Bronchial epithelial cell (primary cell): ENCODE results near the gene APC. TPM values are rescaled to one million over a fixed set of nuclear protein-coding genes. Genes with fewer than 3 reads are reported as not detected.

Source experiments
- DNase-seq: peaks from one replicate; pipeline ENCODE4 v3.0.0-alpha.2; 2010; ENCODE audit warnings: low read depth
- FAIRE-seq: peaks from 2 replicates; lab custom pipeline; 2011; peaks lifted over from hg19 to GRCh38; lab: Jason Lieb, UNC
- H3K27me3 ChIP-seq: 2 replicates; pipeline ENCODE4 v1.5.1; 2011; ENCODE audit warnings: low read length; ENCODE audit not compliant: control insufficient read depth, insufficient read depth
- H3K36me3 ChIP-seq: 2 replicates; pipeline ENCODE4 v1.5.1; 2011; ENCODE audit warnings: low read length; ENCODE audit not compliant: control insufficient read depth, insufficient read depth
- H3K4me3 ChIP-seq: 2 replicates; pipeline ENCODE4 v1.5.1; 2011; ENCODE audit warnings: mild to moderate bottlenecking, low read depth, low read length, control low read depth
- total RNA-seq: library from RNA; depleted of rRNA; stranded (reverse); fragments of >200 nt; gene quantifications from 2 replicates; pipeline ENCODE4 v1.2.1, GENCODE V29; 2014
- TF ChIP-seq, protein P1 (sequence below): IDR thresholded peaks from 2 replicates; pipeline ENCODE4 v1.5.1; 2011; ENCODE audit warnings: mild to moderate bottlenecking, moderate library complexity, low read length, control low read depth, inconsistent platforms; ENCODE audit not compliant: insufficient read depth, severe bottlenecking

APC gene
- total RNA-seq, 1 donor from 2014 or later: 33.7 TPM

DNA sequence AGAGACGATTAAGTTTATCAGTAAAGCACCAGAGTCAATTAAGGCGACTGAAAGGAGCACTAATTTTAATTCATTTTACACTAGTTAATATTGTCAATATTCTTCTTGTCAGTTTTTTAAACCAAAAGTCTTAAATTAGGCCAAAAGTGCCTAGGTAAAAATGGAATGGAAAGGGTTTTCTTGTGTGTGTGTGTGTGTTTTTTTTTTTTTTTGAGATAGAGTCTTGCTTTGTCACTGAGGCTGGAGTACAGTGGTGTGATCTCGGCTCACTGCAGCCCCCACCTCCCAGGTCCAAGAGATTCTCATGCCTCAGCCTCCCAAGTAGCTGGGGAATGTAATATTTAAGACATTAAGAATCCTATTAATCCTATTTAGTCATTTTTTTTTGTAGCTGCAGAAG, 3.1 kb upstream of the APC start:
- Histone ChIP-seq H3K27me3 (no peaks in the 10 kb centered on the region), H3K36me3 (no peaks in the 10 kb centered on the region), H3K4me3 (no peak overlapping the region)
- TF ChIP-seq, protein P1, sequence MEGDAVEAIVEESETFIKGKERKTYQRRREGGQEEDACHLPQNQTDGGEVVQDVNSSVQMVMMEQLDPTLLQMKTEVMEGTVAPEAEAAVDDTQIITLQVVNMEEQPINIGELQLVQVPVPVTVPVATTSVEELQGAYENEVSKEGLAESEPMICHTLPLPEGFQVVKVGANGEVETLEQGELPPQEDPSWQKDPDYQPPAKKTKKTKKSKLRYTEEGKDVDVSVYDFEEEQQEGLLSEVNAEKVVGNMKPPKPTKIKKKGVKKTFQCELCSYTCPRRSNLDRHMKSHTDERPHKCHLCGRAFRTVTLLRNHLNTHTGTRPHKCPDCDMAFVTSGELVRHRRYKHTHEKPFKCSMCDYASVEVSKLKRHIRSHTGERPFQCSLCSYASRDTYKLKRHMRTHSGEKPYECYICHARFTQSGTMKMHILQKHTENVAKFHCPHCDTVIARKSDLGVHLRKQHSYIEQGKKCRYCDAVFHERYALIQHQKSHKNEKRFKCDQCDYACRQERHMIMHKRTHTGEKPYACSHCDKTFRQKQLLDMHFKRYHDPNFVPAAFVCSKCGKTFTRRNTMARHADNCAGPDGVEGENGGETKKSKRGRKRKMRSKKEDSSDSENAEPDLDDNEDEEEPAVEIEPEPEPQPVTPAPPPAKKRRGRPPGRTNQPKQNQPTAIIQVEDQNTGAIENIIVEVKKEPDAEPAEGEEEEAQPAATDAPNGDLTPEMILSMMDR: no peak
- DNase-seq (no peak), FAIRE-seq (no peak)

DNA sequence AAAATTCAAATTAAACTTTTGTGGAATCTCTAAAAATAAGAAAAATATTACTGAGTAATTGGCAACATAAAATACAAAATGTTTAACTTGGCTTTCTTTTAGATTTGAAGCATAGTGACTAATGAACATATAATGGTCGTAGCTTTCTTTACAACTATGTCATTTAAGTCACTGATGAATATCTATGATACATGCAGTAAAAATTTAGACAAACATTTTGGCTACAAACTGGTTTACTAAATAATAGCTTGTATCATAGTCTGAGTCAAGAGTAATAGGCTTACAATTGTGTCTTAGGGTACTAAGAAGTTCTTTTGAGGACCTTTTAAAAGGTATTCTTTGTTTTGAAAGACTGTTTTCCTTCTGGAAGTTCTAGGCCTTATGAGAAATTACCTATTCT, 2.0 kb upstream of the APC start:
- FAIRE-seq: no peak

DNA sequence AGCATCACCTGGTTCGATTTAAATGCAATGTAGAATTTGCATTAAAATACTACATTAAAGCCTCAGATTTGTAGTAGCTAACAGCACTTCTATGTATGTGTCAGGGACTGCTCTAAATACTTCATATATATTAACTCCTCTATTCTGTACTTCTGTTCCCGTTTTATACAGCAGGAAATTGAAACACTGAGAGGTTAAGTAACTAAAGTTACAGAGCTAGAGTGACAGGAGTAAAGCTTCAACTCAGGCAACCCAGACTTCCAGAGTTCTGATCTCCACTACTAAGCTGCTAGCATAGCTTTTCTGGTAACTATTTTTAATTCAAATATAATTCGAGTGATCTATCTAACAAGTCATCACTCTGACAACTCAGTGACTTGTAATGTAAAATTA, 619 bp upstream of the APC start:
- DNase-seq (no peak), FAIRE-seq (no peak)
- H3K36me3 ChIP-seq: no peaks in the 10 kb centered on the region
- TF ChIP-seq, protein P1: no peak
- peak overlapping the region; percentile 57 for H3K4me3 ChIP-seq
- no peaks in the 10 kb centered on the region for H3K27me3 ChIP-seq

More for the DNA sequence above, 2.0 kb upstream of the APC start:
- H3K27me3 ChIP-seq: no peaks in the 10 kb centered on the region
- peak; percentile 55 for DNase-seq
- H3K36me3 ChIP-seq: no peaks in the 10 kb centered on the region
- H3K4me3 ChIP-seq: no peak overlapping the region
- TF ChIP-seq, protein P1: no peak

DNA sequence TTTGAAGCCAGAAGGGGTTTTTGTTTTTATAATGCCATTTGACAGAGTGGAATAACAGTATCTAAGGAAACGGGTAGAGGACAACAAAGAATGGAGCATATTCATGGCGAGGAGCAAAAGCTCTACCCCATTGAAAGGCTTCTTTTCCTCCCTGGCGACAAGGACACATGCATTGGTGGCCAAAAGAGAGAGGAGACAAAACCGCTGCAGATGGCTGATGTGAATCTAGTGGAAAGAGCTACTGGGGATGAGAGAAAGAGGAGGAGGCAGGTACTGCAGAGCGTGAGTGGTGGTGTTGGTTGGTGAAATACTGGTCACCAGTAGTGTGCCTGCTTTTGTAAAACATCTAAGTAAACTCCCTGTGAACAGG, 491 bp downstream of the APC start:
- peak overlapping the region; percentile 57 for H3K4me3 ChIP-seq
- H3K36me3 ChIP-seq: no peaks in the 10 kb centered on the region
- TF ChIP-seq, protein P1: no peak
- DNase-seq (no peak), FAIRE-seq (peak; percentile 60)
- H3K27me3 ChIP-seq: no peaks in the 10 kb centered on the region

DNA sequence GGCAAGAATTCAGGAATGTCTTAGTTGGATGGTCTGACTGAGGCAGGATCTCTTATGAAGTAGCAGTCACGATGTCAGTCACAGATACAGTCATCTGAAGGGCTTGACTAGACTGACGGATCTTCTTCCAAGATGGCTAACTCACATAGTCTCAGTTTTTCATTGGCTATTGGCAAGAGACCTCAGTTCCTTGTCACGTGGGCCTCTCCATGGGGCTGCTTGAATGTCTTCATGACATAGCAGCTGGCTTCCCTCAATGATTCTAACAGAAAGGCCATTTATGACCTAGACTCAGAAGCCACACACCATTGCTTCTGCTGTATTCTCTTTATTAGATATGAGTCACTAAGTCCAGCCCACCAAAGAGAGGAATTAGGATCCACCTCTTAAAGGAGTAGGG, 4.7 kb downstream of the APC start:
- H3K4me3 ChIP-seq: no peak overlapping the region
- no peaks in the 10 kb centered on the region for H3K36me3 ChIP-seq
- DNase-seq (no peak), FAIRE-seq (no peak)
- TF ChIP-seq, protein P1: no peak
- no peaks in the 10 kb centered on the region for H3K27me3 ChIP-seq

DNA sequence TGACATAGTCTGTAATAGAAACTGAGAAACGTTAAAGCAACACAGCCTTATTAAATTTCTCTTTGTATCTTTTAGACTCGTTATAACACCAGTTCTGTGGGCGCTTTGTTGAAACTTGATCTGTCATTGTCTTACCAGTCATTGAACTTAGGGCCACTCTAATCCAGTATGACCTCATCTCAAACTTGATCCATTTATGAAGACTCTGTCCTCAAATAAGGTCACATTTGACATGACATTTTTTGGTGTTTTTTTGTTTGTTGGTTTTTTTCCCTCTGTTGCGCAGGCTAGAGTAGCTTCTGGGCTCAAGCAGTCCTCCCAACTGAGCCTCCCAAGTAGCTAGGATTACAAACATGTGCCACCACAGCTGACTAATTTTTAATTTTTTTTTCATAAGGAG, 5.9 kb downstream of the APC start:
- FAIRE-seq (no peak), DNase-seq (no peak)
- TF ChIP-seq, protein P1: no peak
- Histone ChIP-seq H3K4me3 (no peak overlapping the region), H3K36me3 (no peaks in the 10 kb centered on the region), H3K27me3 (no peaks in the 10 kb centered on the region)
